ENCODE data around the gene IGSF9B.

Gene IGSF9B

GRCh38 chr11:133993107-133993506 is 36.3 kb upstream of the IGSF9B start:
- ATAC-seq (ENCODE audit: low read depth): no peak
- Mint-ChIP-seq H3K9me3 (no peaks in the 10 kb centered on the region), H3K36me3 (no peaks in the 10 kb centered on the region), H3K4me1 (peaks cover 4% of the 10 kb centered on the region), H3K4me3 (no peak overlapping the region), H3K27ac (no peak overlapping the region), H3K27me3 (peaks cover 23% of the 10 kb centered on the region)
- DNase-seq (ENCODE audit: low spot score in 2 of 2): no peak

- Mint-ChIP-seq H3K4me1 (peaks cover 4% of the 10 kb centered on the region), H3K27me3 (peaks cover 17% of the 10 kb centered on the region), H3K4me3 (no peak overlapping the region), H3K36me3 (no peaks in the 10 kb centered on the region), H3K9me3 (no peaks in the 10 kb centered on the region), H3K27ac (no peak overlapping the region)
- ATAC-seq (ENCODE audit: low read depth) (no peak), DNase-seq (ENCODE audit: low spot score in 2 of 2) (no peak)
These were observed 35.4 kb upstream of the IGSF9B start for GRCh38 chr11:133992121-133992520.

GRCh38 chr11:133991101-133991500 is 34.3 kb upstream of the IGSF9B start:
- no peak overlapping the region for H3K4me3 Mint-ChIP-seq
- no peak overlapping the region for H3K27ac Mint-ChIP-seq
- no peaks in the 10 kb centered on the region for H3K36me3 Mint-ChIP-seq
- DNase-seq (ENCODE audit: low spot score in 2 of 2) (no peak), ATAC-seq (ENCODE audit: low read depth) (no peak)
- no peaks in the 10 kb centered on the region for H3K9me3 Mint-ChIP-seq
- peaks cover 4% of the 10 kb centered on the region for H3K4me1 Mint-ChIP-seq
- peaks cover 14% of the 10 kb centered on the region for H3K27me3 Mint-ChIP-seq

DNA sequence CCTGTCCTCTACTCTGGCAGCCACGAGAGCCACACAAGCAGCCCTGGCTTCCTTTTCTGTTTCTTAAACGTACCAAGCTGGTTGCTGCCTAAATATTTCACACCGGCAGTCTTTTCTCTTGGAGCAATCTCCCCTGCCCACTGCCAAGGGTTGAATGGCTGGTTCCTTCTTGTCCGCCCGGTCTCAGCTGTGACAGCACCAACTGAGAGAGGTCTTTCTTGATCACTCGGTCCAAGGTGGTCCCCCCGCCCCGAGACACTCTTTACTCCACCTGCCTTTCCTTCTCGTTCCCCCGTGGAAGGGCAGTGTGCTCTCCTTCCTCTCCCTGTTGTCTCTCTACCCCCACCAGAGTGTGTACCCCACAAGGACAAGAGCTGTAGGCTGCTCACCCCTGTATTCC is 33.7 kb upstream of the IGSF9B start:
- H3K27ac Mint-ChIP-seq: no peak overlapping the region
- ATAC-seq (ENCODE audit: low read depth) (no peak), DNase-seq (ENCODE audit: low spot score in 2 of 2) (no peak)
- no peak overlapping the region for H3K4me3 Mint-ChIP-seq
- no peaks in the 10 kb centered on the region for H3K36me3 Mint-ChIP-seq
- peaks cover 4% of the 10 kb centered on the region for H3K4me1 Mint-ChIP-seq
- H3K9me3 Mint-ChIP-seq: no peaks in the 10 kb centered on the region
- H3K27me3 Mint-ChIP-seq: peaks cover 13% of the 10 kb centered on the region

- DNase-seq (ENCODE audit: low spot score in 2 of 2) (no peak), ATAC-seq (ENCODE audit: low read depth) (no peak)
- Mint-ChIP-seq H3K27me3 (peaks cover 8% of the 10 kb centered on the region), H3K36me3 (no peaks in the 10 kb centered on the region), H3K4me3 (no peak overlapping the region), H3K9me3 (no peaks in the 10 kb centered on the region), H3K4me1 (no peaks in the 10 kb centered on the region), H3K27ac (no peak overlapping the region)
These were observed 32.1 kb upstream of the IGSF9B start for GRCh38 chr11:133988686-133989410.

GRCh38 chr11:133987171-133987570 is 30.4 kb upstream of the IGSF9B start:
- Mint-ChIP-seq H3K27me3 (peaks cover 9% of the 10 kb centered on the region), H3K4me1 (no peaks in the 10 kb centered on the region), H3K36me3 (no peaks in the 10 kb centered on the region)

GRCh38 chr11:133985981-133986944 is 29.5 kb upstream of the IGSF9B start:
- H3K4me3 Mint-ChIP-seq: no peak overlapping the region
- peaks cover 9% of the 10 kb centered on the region for H3K27me3 Mint-ChIP-seq
- no peaks in the 10 kb centered on the region for H3K4me1 Mint-ChIP-seq
- no peaks in the 10 kb centered on the region for H3K9me3 Mint-ChIP-seq
- ATAC-seq (ENCODE audit: low read depth) (no peak), DNase-seq (ENCODE audit: low spot score in 2 of 2) (no peak)
- peak overlapping the region; percentile 12 for H3K27ac Mint-ChIP-seq
- H3K36me3 Mint-ChIP-seq: no peaks in the 10 kb centered on the region

More at GRCh38 chr11:133987171-133987570, 30.4 kb upstream of the IGSF9B start:
- Mint-ChIP-seq H3K9me3 (no peaks in the 10 kb centered on the region), H3K4me3 (no peak overlapping the region), H3K27ac (peak overlapping the region; percentile 12)
- DNase-seq (ENCODE audit: low spot score in 2 of 2): no peak
- ATAC-seq (ENCODE audit: low read depth): no peak

GRCh38 chr11:133984828-133985227 is 28.1 kb upstream of the IGSF9B start:
- Mint-ChIP-seq H3K27me3 (peaks cover 6% of the 10 kb centered on the region), H3K4me1 (no peaks in the 10 kb centered on the region), H3K36me3 (no peaks in the 10 kb centered on the region), H3K4me3 (no peak overlapping the region), H3K27ac (no peak overlapping the region), H3K9me3 (no peaks in the 10 kb centered on the region)
- no peak for DNase-seq (ENCODE audit: low spot score in 2 of 2)
- no peak for ATAC-seq (ENCODE audit: low read depth)

GRCh38 chr11:133983660-133984316 is 27.0 kb upstream of the IGSF9B start:
- no peak for DNase-seq (ENCODE audit: low spot score in 2 of 2)
- ATAC-seq (ENCODE audit: low read depth): no peak
- H3K4me1 Mint-ChIP-seq: no peaks in the 10 kb centered on the region
- H3K4me3 Mint-ChIP-seq: no peak overlapping the region
- H3K27ac Mint-ChIP-seq: no peak overlapping the region
- H3K36me3 Mint-ChIP-seq: no peaks in the 10 kb centered on the region
- H3K27me3 Mint-ChIP-seq: peaks cover 4% of the 10 kb centered on the region
- H3K9me3 Mint-ChIP-seq: no peaks in the 10 kb centered on the region

DNA sequence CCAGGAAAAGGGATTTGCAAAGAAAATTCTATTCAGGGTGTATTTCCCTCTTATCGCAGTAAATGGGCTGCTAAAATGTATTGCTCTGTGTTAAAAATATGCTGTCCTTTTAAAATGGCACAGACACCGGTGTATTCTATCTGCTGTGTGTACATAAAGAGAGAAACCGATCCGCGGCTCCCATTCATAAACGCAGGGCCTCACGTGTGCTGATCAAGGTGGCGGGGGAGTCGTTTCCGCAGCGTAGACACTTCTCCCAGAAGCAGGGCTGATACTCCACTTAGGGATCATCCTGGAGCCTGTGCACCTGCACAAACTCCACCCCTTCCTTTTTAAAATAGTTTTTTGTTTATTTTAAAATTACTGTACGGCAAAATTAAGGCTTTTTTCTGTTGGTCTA is 26.1 kb upstream of the IGSF9B start:
- Mint-ChIP-seq H3K4me1 (no peaks in the 10 kb centered on the region), H3K27ac (no peak overlapping the region), H3K36me3 (no peaks in the 10 kb centered on the region), H3K27me3 (peaks cover 4% of the 10 kb centered on the region), H3K4me3 (no peak overlapping the region), H3K9me3 (no peaks in the 10 kb centered on the region)
- no peak for DNase-seq (ENCODE audit: low spot score in 2 of 2)
- ATAC-seq (ENCODE audit: low read depth): no peak

DNA sequence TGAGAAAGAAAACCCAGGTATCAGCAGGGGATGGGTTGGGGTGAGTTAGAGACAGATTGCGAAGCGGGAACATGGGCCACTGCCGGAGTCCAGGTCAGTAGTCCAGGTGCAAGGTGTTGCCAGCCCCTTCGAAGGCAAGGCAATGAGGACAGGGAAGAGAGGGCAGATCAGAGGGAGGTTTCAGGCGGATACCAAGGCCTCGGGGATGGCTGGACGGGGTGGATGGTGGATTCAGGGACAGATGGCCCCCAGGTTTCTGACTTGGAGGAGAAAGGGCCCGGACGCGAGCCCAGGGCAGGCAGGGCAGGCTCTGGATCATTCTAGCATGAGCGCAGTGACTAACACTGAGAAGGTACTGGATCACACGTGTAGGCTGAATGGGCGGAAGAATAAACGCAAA is 25.4 kb upstream of the IGSF9B start:
- peaks cover under 1% of the 10 kb centered on the region for H3K4me1 Mint-ChIP-seq
- H3K27me3 Mint-ChIP-seq: peaks cover 4% of the 10 kb centered on the region
- no peaks in the 10 kb centered on the region for H3K36me3 Mint-ChIP-seq
- DNase-seq (ENCODE audit: low spot score in 2 of 2): no peak
- no peak overlapping the region for H3K27ac Mint-ChIP-seq
- ATAC-seq (ENCODE audit: low read depth): no peak
- H3K9me3 Mint-ChIP-seq: no peaks in the 10 kb centered on the region
- H3K4me3 Mint-ChIP-seq: no peak overlapping the region

GRCh38 chr11:133981156-133981555 is 24.4 kb upstream of the IGSF9B start:
- no peaks in the 10 kb centered on the region for H3K9me3 Mint-ChIP-seq

DNA sequence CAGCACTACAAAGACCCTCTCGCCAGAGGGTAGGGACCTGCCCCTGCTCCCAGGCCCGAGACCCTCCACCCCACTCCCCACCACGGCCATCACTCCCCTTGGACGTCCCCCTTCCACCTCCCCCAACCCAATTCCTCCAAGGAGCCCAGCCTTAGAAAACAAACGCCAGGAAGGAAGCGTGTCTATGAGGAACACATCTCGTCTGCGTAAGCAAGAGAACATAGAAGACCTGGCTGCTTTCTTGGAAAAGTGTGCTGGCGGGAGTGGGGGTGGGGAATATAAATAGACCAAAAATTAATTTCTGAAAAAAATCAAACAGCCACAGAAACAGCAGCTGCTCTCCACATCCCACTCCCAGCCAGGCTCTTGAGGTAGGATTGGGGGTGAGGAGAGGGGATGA is 23.9 kb upstream of the IGSF9B start:
- ATAC-seq (ENCODE audit: low read depth): no peak
- no peaks in the 10 kb centered on the region for H3K9me3 Mint-ChIP-seq
- H3K4me1 Mint-ChIP-seq: peaks cover 9% of the 10 kb centered on the region
- no peak overlapping the region for H3K4me3 Mint-ChIP-seq
- peaks cover 7% of the 10 kb centered on the region for H3K27me3 Mint-ChIP-seq
- no peak for DNase-seq (ENCODE audit: low spot score in 2 of 2)
- H3K36me3 Mint-ChIP-seq: no peaks in the 10 kb centered on the region
- H3K27ac Mint-ChIP-seq: no peak overlapping the region

More at GRCh38 chr11:133981156-133981555, 24.4 kb upstream of the IGSF9B start:
- Mint-ChIP-seq H3K36me3 (no peaks in the 10 kb centered on the region), H3K4me1 (peaks cover 9% of the 10 kb centered on the region), H3K27me3 (peaks cover 4% of the 10 kb centered on the region), H3K4me3 (no peak overlapping the region), H3K27ac (no peak overlapping the region)
- ATAC-seq (ENCODE audit: low read depth): no peak
- no peak for DNase-seq (ENCODE audit: low spot score in 2 of 2)

- no peaks in the 10 kb centered on the region for H3K9me3 Mint-ChIP-seq
- DNase-seq (ENCODE audit: low spot score in 2 of 2) (no peak), ATAC-seq (ENCODE audit: low read depth) (no peak)
- H3K27me3 Mint-ChIP-seq: peaks cover 11% of the 10 kb centered on the region
- no peaks in the 10 kb centered on the region for H3K36me3 Mint-ChIP-seq
- peaks cover 9% of the 10 kb centered on the region for H3K4me1 Mint-ChIP-seq
- no peak overlapping the region for H3K27ac Mint-ChIP-seq
- H3K4me3 Mint-ChIP-seq: no peak overlapping the region
These were observed 22.0 kb upstream of the IGSF9B start for GRCh38 chr11:133978794-133979193.

Measured in memory B cell (primary cell).